ENCODE data around the gene STX16.

Gene STX16

DNA sequence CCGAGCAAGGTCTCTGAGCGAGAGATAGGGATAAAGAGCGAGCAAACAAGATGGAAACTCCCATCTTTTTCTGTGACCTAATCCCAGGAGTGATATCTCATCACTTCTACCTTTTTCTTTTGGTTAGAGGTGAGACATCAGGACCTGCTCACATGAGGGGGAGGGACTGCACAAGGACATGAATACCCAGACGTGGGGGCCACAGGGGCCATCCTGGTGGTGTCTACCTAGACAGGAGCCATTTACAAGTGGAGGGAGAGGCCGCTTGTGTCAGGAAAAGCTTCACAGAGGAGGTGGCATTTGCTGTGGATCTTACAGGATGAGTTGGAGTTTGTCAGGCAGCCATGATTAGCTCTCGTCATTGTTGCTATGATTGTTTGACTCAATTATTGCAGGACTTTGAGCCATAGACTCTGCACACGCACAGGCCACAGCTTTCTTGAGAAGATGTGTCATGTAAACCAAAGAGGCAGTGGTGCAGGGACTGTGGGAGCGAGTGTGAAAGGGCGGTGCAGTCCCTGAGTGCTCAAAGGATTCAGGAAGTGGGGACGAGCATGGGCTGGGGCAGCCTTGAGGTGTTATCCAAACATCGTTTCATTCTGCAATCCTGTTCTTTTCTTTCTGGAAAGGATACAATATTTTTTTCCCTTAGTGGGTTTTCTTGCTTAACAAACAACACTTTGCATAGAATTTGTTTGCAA, 49.2 kb downstream of the STX16 start:
- no peak for DNase-seq

DNA sequence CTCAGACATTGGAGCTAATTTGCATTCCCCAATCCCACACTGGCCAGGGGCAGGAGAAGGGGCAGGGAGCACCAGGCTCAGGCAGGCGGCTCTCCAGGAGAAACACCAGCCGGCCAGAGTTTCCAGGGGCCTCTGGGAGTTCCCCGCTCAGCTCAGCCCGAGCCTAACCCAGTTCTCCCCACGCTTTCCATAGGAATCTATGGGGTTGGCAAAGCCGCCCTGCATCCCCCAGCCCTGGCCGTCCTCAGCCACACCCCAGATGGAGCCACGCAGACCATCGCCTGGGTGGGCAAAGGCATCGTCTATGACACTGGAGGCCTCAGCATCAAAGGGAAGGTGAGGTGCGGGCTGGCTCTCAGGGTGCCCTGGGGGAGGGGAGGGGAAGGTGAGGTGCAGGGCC, 49.7 kb downstream of the STX16 start:
- DNase-seq, result no peak

DNA sequence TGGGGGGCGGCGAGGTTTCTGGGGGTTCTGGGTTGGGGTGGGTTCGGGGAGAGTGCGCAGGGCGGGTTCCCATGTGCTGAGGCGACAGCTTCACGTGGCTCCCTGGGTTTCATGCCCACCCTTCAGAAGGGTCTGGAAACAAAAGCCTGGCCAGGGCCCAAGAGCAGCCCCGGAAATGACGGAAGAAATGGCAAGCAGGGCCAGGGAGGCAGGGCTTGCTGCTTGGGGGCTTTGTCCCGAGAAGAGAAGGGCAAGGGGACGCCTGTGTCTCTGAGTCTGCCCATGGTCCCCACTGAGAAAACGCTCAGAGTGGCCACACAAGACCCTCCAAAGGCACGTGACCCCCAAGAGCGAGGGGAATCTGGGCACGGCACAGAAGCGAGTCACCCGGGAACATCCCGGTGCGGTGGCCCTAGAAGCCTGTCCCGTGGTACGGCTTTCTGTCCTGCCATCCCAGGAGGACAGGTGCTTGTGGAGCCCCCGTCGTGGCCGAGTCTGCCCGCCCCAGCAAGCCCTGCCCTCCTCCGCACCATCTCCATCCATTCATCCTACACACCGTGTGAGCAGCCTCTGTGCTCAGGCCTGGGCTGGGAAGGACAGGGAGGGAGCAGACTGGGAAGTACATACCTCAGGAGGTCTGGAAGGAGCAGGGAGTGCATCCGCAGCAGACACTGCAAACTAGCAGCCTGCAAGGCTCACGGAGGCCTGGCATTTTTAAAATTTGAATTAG, 50.5 kb downstream of the STX16 start:
- DNase-seq, result no peak

DNA sequence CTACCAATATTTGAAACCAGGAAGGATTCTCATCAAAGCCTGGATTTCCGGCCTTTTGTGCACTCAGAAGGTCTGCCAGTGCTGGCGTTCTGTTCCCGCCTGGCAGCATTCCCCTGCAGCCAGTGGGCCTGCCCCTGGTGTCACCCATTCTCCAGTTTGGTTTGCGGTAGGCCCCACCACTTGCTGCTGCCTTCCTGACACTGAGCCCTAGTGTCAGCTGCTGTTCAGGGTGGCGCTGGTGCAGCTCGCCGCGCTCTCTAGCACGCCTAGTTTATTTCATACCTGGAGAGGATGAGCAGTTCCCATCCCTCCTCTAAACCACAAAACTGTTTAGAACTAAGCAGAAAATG, 51.1 kb downstream of the STX16 start:
- DNase-seq, result no peak

DNA sequence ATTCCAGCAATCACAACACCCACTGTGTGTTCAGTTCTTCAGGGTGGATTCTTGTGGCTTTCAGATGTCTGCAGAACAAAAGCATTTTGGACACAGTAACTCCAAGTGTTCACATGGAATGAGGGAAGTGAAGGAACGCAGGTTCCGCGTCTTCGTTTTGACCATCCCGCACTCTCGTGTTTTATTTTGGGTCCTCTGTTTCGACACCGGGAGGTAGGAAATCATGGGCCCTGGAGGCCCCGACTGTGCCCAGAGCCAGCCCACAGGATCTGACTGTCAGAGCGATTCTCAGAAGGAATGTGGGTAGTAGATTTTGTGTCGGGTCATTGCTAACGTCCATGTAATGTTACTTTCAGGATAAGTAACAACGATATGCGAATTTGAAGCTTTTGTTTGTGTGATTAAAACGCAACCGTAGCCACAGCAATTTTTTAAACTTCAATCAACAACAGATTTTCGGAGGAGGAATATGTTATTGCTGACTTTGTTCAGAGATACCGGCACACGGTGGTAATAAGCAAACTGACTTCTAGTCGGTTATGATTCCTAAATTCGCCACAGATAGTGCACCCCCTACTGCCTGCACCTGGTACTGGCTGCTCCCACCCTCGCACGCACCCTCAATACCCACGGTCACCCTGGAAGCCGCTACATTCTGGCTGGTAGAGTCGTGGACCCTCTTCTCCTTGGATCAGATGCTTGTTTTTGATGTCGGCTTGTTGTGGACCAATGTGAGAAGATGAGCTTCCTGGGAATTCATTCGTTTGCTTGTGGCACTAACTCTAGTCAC, 52.0 kb downstream of the STX16 start:
- DNase-seq, result no peak

DNA sequence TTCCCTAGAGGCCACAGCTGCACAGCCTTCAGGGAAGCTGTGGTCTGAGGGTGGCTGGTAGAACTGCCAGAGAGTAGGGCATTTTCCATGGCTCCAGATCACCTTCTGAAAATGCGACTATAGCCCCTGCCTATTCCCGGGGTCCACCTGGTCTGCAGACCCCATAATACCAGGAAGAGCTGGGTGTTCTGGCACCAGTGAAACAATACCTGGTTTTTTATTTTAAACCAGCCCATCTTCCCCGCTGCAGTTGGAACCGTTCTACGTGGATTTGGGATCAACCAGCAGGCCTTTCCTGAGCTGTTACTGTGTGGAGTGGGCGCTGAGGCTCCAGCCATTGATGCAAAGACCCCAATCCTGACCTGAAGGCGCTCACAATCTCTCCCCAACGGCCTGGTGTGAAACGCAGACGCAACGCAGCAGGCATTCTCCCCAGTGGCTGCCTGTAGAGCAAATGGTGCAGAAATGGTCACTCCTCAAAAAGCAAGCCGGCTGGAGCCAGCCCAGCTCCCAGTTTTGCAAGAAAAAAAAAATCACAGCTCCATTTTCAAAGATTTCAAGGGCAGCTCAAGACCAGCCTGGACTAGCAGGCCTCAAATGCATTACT, 52.8 kb downstream of the STX16 start:
- no peak for DNase-seq

DNA sequence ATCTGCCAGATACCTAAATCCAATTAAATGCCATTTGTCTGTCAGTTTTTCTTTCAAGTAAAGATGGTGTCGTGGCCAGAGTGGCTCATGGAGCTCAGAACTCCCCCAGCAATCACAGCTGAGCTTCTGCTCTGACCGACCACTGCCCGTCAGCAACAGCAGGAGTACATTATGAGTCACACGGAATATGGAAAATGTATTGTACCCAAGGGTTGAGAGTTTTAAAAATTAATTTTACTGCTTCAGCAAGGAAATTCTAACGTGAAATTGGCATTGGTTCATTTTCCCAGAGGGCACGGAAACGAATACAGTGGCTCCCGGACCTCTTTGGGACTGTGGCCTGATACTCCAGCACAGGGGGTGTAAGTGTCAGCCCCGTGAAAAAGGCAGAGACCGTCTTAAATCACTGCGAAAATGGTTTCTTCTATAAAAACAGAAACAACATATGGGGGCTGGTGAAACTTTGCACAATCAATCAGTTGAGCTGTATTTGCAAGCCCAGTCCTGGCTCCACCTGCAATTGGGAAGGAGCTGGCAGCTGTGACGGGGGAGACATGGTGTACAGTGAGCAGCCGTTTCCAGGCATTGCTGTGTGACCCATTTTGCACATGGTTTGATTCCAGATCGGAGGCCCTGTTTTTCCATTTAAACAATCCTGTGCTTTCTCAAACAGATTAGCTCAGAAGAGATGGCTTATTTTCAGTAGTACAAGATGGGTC, 54.3 kb downstream of the STX16 start:
- DNase-seq, result no peak

- DNase-seq, result no peak
Measured at GRCh38 chr20:58706150-58706892, 55.2 kb downstream of the STX16 start.

DNA sequence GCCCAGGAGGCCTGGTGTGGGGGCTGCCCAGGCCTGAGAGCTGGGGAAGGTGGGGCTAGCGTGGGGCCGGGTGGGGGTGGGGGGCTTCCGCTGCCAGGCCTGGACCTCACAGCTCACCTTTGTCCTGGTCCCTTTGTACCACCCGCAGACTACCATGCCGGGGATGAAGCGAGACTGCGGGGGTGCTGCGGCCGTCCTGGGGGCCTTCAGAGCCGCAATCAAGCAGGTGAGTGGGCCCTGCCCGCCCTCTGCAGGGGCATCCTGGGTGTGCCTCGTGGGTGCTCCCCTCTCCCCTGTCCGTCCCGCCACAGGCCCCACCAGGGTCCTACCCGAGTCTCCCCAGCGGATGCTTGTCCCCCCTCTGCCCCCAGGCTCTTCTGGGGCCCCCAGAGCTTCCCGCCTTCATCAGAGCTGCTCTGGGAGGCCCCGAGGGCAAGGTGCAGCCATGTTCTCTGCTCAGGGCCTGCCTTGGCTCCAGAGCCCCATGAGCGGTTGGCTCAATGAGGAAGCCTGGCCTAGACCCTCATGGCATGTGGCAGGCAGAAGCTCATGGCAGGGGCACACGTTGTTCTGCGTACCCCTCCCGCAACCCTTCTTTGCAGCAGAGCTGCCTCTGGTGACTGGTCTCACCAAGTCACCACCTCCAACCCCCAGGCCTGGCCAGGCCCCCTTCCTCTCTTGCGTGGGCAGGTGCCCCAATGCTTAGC, 56.0 kb downstream of the STX16 start:
- no peak for DNase-seq

DNA sequence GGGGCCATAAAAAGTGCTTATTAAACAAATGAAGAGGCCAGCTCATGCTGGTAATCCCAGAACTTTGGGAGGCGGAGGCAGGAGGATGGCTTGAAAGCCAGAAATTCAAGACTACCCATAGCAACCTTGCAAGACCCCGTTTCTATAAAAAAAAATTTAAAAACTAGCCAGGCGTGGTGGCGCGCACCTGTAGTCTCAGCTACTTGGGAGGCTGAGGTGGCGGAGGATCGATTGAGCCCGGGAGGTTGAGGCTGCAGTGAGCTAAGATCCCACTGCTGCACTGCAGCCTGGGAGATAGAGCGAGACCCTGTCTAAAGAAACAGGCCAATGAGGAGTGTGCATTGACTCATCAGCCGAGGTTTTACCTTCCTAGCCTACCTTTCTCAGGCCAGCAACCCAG, 56.7 kb downstream of the STX16 start:
- DNase-seq, result no peak

DNA sequence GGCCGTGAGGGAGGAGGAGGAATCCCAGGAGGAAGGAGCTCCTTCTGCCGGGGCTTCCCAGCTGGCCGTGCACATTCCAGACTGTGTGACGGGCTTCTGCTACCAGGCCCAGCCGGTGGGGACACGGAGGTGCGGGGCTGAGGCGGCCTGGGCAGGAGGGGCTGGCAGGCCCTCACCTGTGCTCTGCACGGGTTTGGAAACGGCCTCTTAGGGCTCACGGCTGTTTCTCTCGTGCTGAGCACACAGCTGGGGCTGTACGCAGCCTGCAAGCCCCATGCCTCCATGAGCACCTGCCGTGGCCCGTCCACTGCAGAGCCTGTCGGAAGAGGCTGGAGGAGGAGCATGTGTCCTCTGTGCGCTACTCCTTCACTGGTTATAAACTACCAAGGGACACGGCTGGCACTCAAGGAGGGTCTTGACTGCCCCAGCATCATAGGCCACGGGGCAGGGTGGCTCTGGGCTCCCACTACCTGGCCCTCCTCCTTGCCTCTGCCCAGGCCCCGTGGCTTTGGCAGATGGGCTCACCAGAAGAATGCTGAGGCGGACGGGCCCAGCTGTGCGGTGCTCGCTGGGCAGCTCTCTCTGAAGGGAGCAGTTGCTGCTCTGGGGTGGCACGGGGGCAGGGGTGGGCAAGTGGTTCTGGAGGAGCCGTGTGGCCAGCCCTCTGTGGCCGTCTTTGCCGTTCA, 57.3 kb downstream of the STX16 start:
- no peak for DNase-seq

- no peak for DNase-seq
Measured at GRCh38 chr20:58709013-58709702, 58.1 kb downstream of the STX16 start.

GRCh38 chr20:58709703-58710039, 58.6 kb downstream of the STX16 start:
- DNase-seq, result no peak

DNA sequence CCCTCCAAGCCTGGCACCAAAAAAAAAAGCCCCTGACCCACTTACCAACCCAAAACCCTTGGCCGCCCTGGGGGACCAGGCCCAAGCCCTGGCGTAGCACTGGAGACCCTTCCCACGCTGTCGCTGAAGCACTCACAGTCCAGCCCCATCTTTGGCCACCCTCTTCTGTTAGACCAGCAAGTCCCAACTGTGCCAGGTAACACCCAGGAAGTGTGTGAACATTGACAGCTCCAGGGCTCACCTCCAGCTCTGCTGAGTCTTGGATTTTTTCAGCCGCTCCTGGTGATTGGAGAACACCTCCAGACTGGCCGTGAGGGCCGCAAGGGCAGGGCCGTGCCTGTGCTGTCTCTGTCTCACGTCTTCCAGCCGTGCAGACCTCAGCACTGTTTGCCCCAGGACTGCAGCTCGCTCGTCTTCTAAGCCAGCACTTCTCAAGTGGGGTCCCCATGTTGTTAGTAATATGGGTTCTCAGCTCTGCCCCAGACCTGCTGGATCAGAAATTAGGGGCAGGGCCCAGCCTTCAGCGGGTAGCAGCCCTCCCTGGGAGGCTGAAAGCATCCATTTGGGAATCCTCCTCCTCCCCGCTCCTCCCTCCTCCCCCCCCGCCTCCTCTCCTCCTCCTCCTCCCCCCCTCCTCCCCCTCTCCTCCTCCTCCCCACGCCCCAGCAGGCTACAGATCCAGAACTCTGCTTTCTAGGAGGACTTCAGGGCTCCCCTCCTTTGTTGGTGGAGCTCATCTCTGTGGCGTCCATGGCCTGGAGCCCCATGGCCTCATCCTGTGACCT, 59.6 kb downstream of the STX16 start:
- DNase-seq, result no peak

- no peak for DNase-seq
Measured at GRCh38 chr20:58711266-58712051, 60.4 kb downstream of the STX16 start.

DNA sequence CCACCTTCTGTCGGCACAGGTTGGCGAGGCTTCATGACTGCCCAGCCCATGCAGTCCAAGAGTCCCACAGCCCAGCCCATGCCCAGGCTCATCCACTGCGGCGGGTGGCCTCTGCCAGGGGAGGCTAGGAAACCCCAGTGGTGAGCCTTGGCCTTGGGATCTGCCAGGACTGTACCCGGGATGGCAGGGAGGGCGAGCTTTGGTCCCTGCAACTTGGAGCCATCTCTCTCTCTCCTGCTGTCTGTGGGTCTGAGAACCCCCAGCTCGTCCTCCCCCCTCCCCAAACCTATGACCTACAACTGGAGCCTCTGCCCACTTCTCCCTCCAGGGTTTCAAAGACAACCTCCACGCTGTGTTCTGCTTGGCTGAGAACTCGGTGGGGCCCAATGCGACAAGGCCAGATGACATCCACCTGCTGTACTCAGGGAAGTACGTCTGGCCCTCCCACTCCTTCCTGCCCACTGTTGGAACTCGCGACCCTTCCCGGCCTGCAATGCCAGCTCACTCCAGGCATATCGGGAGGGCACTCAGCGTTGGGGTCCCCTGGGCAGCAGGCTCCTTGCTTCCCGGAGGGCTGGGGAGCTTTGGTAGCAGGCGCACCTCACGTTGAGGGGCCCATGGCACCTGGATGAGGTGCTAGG, 61.2 kb downstream of the STX16 start:
- no peak for DNase-seq

DNA sequence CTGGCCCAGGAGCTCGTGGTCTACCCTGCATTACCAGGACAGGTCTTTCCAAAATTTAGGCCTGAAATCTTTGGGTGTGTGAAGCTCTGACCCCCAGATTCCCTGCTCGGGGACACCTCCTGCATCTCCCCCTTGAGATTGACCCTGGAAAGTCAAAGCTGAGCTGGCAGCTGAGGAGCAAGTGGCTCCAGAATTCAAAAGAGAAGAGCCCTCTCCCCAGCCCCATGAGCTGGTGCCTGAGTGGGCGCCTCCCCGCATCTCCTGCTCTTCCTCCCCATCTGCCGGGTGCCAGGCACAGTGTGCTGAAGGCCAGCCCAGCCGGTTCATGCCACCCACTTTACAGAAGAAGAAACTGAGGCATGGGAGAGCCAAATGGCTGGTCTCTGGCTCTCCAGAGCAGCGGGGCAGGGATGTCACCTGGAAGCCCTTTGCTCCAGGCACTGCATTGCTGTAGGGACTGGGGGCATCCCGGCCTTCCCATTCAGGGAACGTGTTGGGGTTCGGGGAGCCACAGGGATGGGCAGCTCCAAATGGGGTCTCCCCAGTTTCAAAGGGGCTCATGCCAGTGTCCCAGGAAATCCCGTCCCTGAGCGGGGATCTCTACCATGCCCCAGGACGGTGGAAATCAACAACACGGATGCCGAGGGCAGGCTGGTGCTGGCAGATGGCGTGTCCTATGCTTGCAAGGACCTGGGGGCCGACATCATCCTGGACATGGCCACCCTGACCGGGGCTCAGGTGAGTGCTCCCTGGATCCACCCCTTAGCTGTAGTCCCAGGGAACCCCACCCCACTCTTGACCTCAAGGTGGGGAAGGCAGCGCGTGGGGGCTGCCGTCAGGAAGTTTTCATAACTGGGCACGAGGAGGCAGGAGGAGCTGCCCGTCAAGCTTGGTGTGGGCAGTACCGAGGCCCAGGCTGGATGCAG, 62.0 kb downstream of the STX16 start:
- no peak for DNase-seq

Measured in NCI-H2171 (cell line).